SJSA1 (cell line): ENCODE measurements around the gene TMEM182. TPM values are rescaled to one million over a fixed set of nuclear protein-coding genes. Genes with fewer than 3 reads are reported as not detected.

Source experiments
- DNase-seq, 2 experiments: peaks; one replicate each; pipeline ENCODE4 v3.0.0-alpha.2; 2015 to 2020; ENCODE audit warnings: low spot score in 2 of 2, low read depth in 1 of 2
- H3K27ac ChIP-seq: fragments of 250-450 bp; sonication (Bioruptor Pico); 2 replicates; pipeline ENCODE4 v1.5.1; 2020; ENCODE audit warnings: mild to moderate bottlenecking, moderate library complexity
- H3K27me3 ChIP-seq: fragments of 250-450 bp; sonication (Bioruptor Pico); replicated peaks from 2 replicates; pipeline ENCODE4 v1.5.1; 2020; ENCODE audit warnings: mild to moderate bottlenecking, moderate library complexity
- H3K36me3 ChIP-seq: fragments of 250-450 bp; sonication (Bioruptor Pico); 2 replicates; pipeline ENCODE4 v1.5.1; 2020; ENCODE audit warnings: mild to moderate bottlenecking
- H3K4me1 ChIP-seq: fragments of 250-450 bp; sonication (Bioruptor Pico); replicated peaks from 2 replicates; pipeline ENCODE4 v1.6.1; 2021; ENCODE audit warnings: mild to moderate bottlenecking
- H3K4me3 ChIP-seq: fragments of 250-450 bp; sonication (Bioruptor Pico); 2 replicates; pipeline ENCODE4 v1.5.1; 2020; ENCODE audit warnings: mild to moderate bottlenecking
- H3K9me3 ChIP-seq: fragments of 250-450 bp; sonication (Bioruptor Pico); replicated peaks from 2 replicates; pipeline ENCODE4 v1.5.1; 2020; ENCODE audit warnings: mild to moderate bottlenecking
- total RNA-seq: library from RNA; depleted of rRNA; stranded (reverse); fragments of >200 nt; shearing (Covaris generic); gene quantifications from 2 replicates; pipeline ENCODE4 v1.2.3, GENCODE V29; 2014

Gene TMEM182
- total RNA-seq, 1 experiment from 2014 or later = 2.9 TPM

- H3K27ac ChIP-seq = no peak overlapping the region
- no peak overlapping the region for H3K4me3 ChIP-seq
- no peaks in the 10 kb centered on the region for H3K4me1 ChIP-seq
- no peaks in the 10 kb centered on the region for H3K36me3 ChIP-seq
- DNase-seq = no peak
- H3K9me3 ChIP-seq = no peaks in the 10 kb centered on the region
- no peaks in the 10 kb centered on the region for H3K27me3 ChIP-seq
Observed at GRCh38 chr2:102778260-102778659, 16.4 kb downstream of the TMEM182 start.

- DNase-seq = no peak
- Histone ChIP-seq H3K36me3 (no peaks in the 10 kb centered on the region), H3K9me3 (no peaks in the 10 kb centered on the region; the same call in 1 of the 2 replicates), H3K4me1 (no peaks in the 10 kb centered on the region), H3K27ac (no peak overlapping the region), H3K27me3 (no peaks in the 10 kb centered on the region), H3K4me3 (no peak overlapping the region)
Observed at GRCh38 chr2:102780467-102780866, 18.6 kb downstream of the TMEM182 start.

- no peak overlapping the region for H3K27ac ChIP-seq
- no peaks in the 10 kb centered on the region for H3K36me3 ChIP-seq
- no peaks in the 10 kb centered on the region; the same call in 1 of the 2 replicates for H3K9me3 ChIP-seq
- no peaks in the 10 kb centered on the region for H3K27me3 ChIP-seq
- DNase-seq = no peak
- H3K4me1 ChIP-seq = no peaks in the 10 kb centered on the region
- H3K4me3 ChIP-seq = no peak overlapping the region
Observed at GRCh38 chr2:102782187-102782586, 20.4 kb downstream of the TMEM182 start.

- DNase-seq = no peak
Observed at GRCh38 chr2:102782933-102783332, 21.1 kb downstream of the TMEM182 start.

GRCh38 chr2:102783506-102784183 is 21.8 kb downstream of the TMEM182 start:
- no peaks in the 10 kb centered on the region; the same call in 1 of the 2 replicates for H3K9me3 ChIP-seq
- H3K36me3 ChIP-seq = no peaks in the 10 kb centered on the region
- H3K27me3 ChIP-seq = no peaks in the 10 kb centered on the region
- H3K4me1 ChIP-seq = no peaks in the 10 kb centered on the region
- DNase-seq = no peak
- no peak overlapping the region for H3K27ac ChIP-seq
- no peak overlapping the region for H3K4me3 ChIP-seq

More at GRCh38 chr2:102782933-102783332, 21.1 kb downstream of the TMEM182 start:
- no peak overlapping the region for H3K4me3 ChIP-seq
- H3K27me3 ChIP-seq = no peaks in the 10 kb centered on the region
- no peaks in the 10 kb centered on the region for H3K4me1 ChIP-seq
- no peaks in the 10 kb centered on the region; the same call in 1 of the 2 replicates for H3K9me3 ChIP-seq
- H3K27ac ChIP-seq = no peak overlapping the region
- H3K36me3 ChIP-seq = no peaks in the 10 kb centered on the region

GRCh38 chr2:102784940-102785339 is 23.1 kb downstream of the TMEM182 start:
- Histone ChIP-seq H3K4me1 (no peaks in the 10 kb centered on the region), H3K36me3 (no peaks in the 10 kb centered on the region), H3K27me3 (no peaks in the 10 kb centered on the region), H3K27ac (no peak overlapping the region), H3K9me3 (no peaks in the 10 kb centered on the region; the same call in 1 of the 2 replicates), H3K4me3 (no peak overlapping the region)
- no peak for DNase-seq

GRCh38 chr2:102788216-102788884 is 26.5 kb downstream of the TMEM182 start:
- Histone ChIP-seq H3K27me3 (no peaks in the 10 kb centered on the region), H3K4me3 (no peak overlapping the region), H3K36me3 (no peaks in the 10 kb centered on the region), H3K27ac (no peak overlapping the region), H3K4me1 (no peaks in the 10 kb centered on the region), H3K9me3 (no peaks in the 10 kb centered on the region; the same call in 1 of the 2 replicates)
- no peak for DNase-seq

- Histone ChIP-seq H3K27ac (no peak overlapping the region), H3K4me1 (no peaks in the 10 kb centered on the region), H3K36me3 (no peaks in the 10 kb centered on the region), H3K4me3 (no peak overlapping the region), H3K9me3 (no peaks in the 10 kb centered on the region; the same call in 1 of the 2 replicates), H3K27me3 (no peaks in the 10 kb centered on the region)
- DNase-seq = no peak
Observed at GRCh38 chr2:102788885-102789260, 27.0 kb downstream of the TMEM182 start.

- no peak for DNase-seq
- H3K27ac ChIP-seq = no peak overlapping the region
- no peaks in the 10 kb centered on the region for H3K36me3 ChIP-seq
- no peak overlapping the region for H3K4me3 ChIP-seq
- no peaks in the 10 kb centered on the region for H3K9me3 ChIP-seq
- H3K4me1 ChIP-seq = no peaks in the 10 kb centered on the region
- no peaks in the 10 kb centered on the region for H3K27me3 ChIP-seq
Observed at GRCh38 chr2:102789349-102790090, 27.7 kb downstream of the TMEM182 start.

- DNase-seq = no peak
- no peak overlapping the region for H3K27ac ChIP-seq
Observed at GRCh38 chr2:102790091-102790455, 28.2 kb downstream of the TMEM182 start.

GRCh38 chr2:102792568-102793208 is 30.9 kb downstream of the TMEM182 start:
- H3K27ac ChIP-seq = no peak overlapping the region
- H3K4me3 ChIP-seq = no peak overlapping the region
- H3K9me3 ChIP-seq = no peaks in the 10 kb centered on the region
- no peak for DNase-seq
- no peaks in the 10 kb centered on the region for H3K36me3 ChIP-seq
- no peaks in the 10 kb centered on the region for H3K4me1 ChIP-seq
- no peaks in the 10 kb centered on the region for H3K27me3 ChIP-seq

More at GRCh38 chr2:102790091-102790455, 28.2 kb downstream of the TMEM182 start:
- Histone ChIP-seq H3K9me3 (no peaks in the 10 kb centered on the region), H3K4me3 (no peak overlapping the region), H3K36me3 (no peaks in the 10 kb centered on the region), H3K4me1 (no peaks in the 10 kb centered on the region), H3K27me3 (no peaks in the 10 kb centered on the region)

- Histone ChIP-seq H3K27me3 (no peaks in the 10 kb centered on the region), H3K4me3 (no peak overlapping the region), H3K36me3 (no peaks in the 10 kb centered on the region), H3K27ac (no peak overlapping the region), H3K9me3 (no peaks in the 10 kb centered on the region; the same call in 1 of the 2 replicates), H3K4me1 (no peaks in the 10 kb centered on the region)
- no peak for DNase-seq
Observed at GRCh38 chr2:102795641-102796040, 33.8 kb downstream of the TMEM182 start.

GRCh38 chr2:102796337-102796736 is 34.5 kb downstream of the TMEM182 start:
- H3K27ac ChIP-seq = no peak overlapping the region
- no peaks in the 10 kb centered on the region for H3K36me3 ChIP-seq
- no peak for DNase-seq
- no peaks in the 10 kb centered on the region for H3K27me3 ChIP-seq
- H3K9me3 ChIP-seq = no peaks in the 10 kb centered on the region; the same call in 1 of the 2 replicates
- no peaks in the 10 kb centered on the region for H3K4me1 ChIP-seq
- no peak overlapping the region for H3K4me3 ChIP-seq
